SK-N-MC (cell line): ENCODE measurements around the gene C4orf50.

Source experiments
- EZH2 ChIP-seq: fragments of 200-600 bp; sonication (generic); IDR thresholded peaks from one replicate; pipeline ENCODE4 v1.6.1; 2017; ENCODE audit warnings: antibody characterized with exemption
- POLR2AphosphoS5 ChIP-seq: IDR thresholded peaks from 2 replicates; pipeline ENCODE4 v1.6.1; 2012; ENCODE audit warnings: mild to moderate bottlenecking, low read depth, low read length, borderline replicate concordance

DNA sequence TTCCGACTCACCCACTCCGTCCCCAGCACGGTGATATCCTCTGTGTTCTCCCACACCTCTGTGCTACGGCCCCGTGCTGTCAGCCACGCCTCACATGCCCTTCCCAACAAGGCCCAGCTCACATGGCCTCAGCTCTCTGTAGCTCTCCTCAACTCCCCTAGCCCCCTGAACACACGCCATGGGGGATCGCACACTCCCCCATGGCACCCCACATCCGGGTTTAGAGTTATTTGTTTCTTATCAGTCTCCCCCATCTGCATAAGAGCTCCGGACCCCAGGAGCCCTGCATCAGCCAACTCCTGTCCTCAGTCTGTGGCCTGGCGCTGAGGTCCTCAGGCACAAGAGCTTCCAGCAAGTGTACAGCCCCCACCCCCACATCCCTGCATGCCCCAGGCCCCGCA, 7.0 kb downstream of the C4orf50 start:
- no peak for TF ChIP-seq POLR2AphosphoS5
- no peak for TF ChIP-seq EZH2
